Heart right ventricle (tissue), 16 donors: ENCODE results near the gene IRF2BPL. TPM values are rescaled to one million over a fixed set of nuclear protein-coding genes. Genes with fewer than 3 reads are reported as not detected.
A peak's percentile ranks its signal among the peaks of the same experiment; 100 is the strongest.

ENCODE experiments used
- ATAC-seq, 8 donors: fragments of 200-7000 bp; cut with Tn5 transposase; one replicate each; pipeline ENCODE4 v1.9.1; 2020; ENCODE audit warnings: mild to moderate bottlenecking in 8 of 8, moderate library complexity in 8 of 8, moderate number of reproducible peaks in 1 of 8
- DNase-seq, 2 donors: peaks; one replicate each; pipeline ENCODE4 v3.0.0-alpha.2; 2020
- H3K27ac ChIP-seq, 10 donors: fragments of 200-600 bp; sonication (generic) in 2 of 10; one replicate each; pipeline versions ENCODE4 v1.5.0 to v1.8.0; 2020 to 2022; ENCODE audit warnings: mild to moderate bottlenecking in 3 of 10
- H3K27me3 ChIP-seq, 7 donors: fragments of 200-600 bp; one replicate each; pipeline ENCODE4 v1.8.0; 2021 to 2022; ENCODE audit warnings: mild to moderate bottlenecking in 2 of 7
- H3K36me3 ChIP-seq, 9 donors: fragments of 200-600 bp; sonication (generic) in 1 of 9; one replicate each; pipeline versions ENCODE4 v1.5.0 to v1.8.0; 2020 to 2022; ENCODE audit warnings: mild to moderate bottlenecking in 2 of 9
- H3K4me1 ChIP-seq, 9 donors: fragments of 200-600 bp; sonication (generic) in 1 of 9; one replicate each; pipeline versions ENCODE4 v1.5.0 to v1.8.0; 2020 to 2022; ENCODE audit warnings: mild to moderate bottlenecking in 4 of 9
- H3K4me3 ChIP-seq, 10 donors: fragments of 200-600 bp; sonication (generic) in 2 of 10; one replicate each; pipeline versions ENCODE4 v1.5.0 to v1.8.0; 2020 to 2022; ENCODE audit warnings: mild to moderate bottlenecking in 7 of 10, moderate library complexity in 2 of 10
- H3K9me3 ChIP-seq, 11 donors: fragments of 200-600 bp in 10 of 11; sonication (generic) in 2 of 11; one replicate each; pipeline versions ENCODE4 v1.5.0 to v1.8.0; 2013 to 2022; ENCODE audit warnings: mild to moderate bottlenecking in 2 of 11, control low read depth in 1 of 11, moderate library complexity in 1 of 11
- WGBS, 2 donors: extraction: QIAGEN DNeasy Blood & Tissue Kit; methylation state at CpG; one replicate each; pipeline ENCODE4 v1.1.7; 2013; ENCODE audit warnings: inconsistent platforms in 1 of 2; 5-methylcytosine and 5-hydroxymethylcytosine counted together
- intact Hi-C, 10 donors: fragments of 100-400 bp; cut with DNase I; formaldehyde crosslinking; loops; one replicate each; pipeline versions ENCODE4 v1.11.1 to v1.14.2; 2022
- polyA plus RNA-seq, 2 donors: library from polyadenylated mRNA; stranded (reverse); fragments of 200-250 nt; gene quantifications; one replicate each; pipeline ENCODE4 v1.2.3, GENCODE V29; 2013
- total RNA-seq, 10 donors: library from RNA; stranded (reverse); fragmentation: NEBNext Ultra II Directional in 3 of 10; extraction: Animal tissue kit (Norgen Biotek cat#: 25700) in 3 of 10; gene quantifications; one replicate each; pipeline versions ENCODE4 v1.2.1 to v1.2.4, GENCODE V29; 2021 to 2023
- TF ChIP-seq, protein P1 (sequence below), 9 donors: fragments of 200-600 bp; sonication (generic) in 2 of 9; IDR thresholded peaks; one replicate each; pipeline versions ENCODE4 v1.5.0 to v1.8.0; 2021 to 2022; ENCODE audit warnings: antibody characterized with exemption in 9 of 9, mild to moderate bottlenecking in 5 of 9, moderate library complexity in 1 of 9
- donor health status: Arrhythmogenic right ventricular cardiomyopathy.
- donor health status: ischemic (EF 13 %, LVEDD 7.1; RV severe dilation, severe dysfunction).
- donor health status: healthy with polysubstance abuse.
- donor health status: DM: no; HTN: yes; CAD: no.
- donor health status: DM: no; HTN: no; CAD: no.
- donor health status: ischemic (EF 25% LVEDD 6.9; RV normal size, moderate dysfunction).
- donor health status: ischemic (EF 25% LVEDD 5.7; RV mildly dilated, moderate dysfunction).
- donor health status: healthy.
- donor health status: DM: yes; HTN: yes; CAD: no.
- donor health status: Ischemic cardiomyopathy.
- donor health status: ischemic (EF 35%, LVEDD 5.7; RV mildly dilated, moderate dysfunction).
- donor health status: nonischemic (EF 11% LVEDD 7.7; RV severe dilation, severe dysfunction).
- donor health status: DM: yes; HTN: yes; CAD: no.
- donor health status: PGD.
- donor health status: ischemic (EF 29% LVEDD 5.4; RV normal size, mild dysfunction).
- donor health status: nonischemic (EF 23%, LVEDD 6.1; RV moderate dilation, normal function).

The IRF2BPL gene
- total and polyA plus RNA-seq, 12 donors, result 6.6 to 66.6 (median 34.7) TPM

DNA sequence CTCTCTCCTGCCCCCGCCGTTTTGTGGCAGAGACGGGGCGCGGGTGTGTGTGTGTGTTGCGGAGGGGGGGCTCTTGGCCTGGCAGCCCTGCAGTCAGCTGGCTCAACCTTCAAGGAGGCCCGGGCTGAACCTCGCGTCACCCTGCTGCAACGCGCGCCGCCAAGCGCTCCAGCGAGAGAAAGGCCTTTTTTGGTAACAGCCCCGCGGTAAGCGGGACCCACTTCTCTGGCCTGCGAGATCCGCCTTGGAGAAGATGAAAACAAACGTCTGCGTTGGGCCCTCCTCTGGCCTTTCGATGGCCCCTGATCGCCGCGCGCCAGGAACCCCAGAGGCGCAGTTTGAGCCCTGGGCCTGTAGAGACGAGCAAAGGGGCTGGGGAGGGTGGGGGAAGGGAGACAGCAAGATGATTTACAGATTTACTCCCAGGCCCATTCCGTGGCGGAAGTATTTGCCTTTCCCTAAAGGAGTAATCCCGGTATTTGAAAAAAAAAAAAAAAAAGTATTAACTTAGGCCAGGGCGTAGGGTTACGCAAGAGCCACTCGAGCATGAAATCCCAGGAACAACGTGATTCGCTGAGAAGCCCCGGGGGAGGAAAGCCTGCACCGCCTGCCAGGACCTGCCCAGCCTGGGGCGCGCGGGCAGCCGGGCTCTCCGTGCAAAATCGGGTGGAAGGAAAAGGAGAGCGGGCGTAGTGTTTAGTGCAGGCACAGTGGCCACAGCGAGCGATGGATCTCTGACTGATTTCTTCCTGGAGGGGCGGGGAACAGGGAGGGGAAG lies 4.5 kb upstream of the IRF2BPL start:
- H3K36me3 ChIP-seq, result no peaks in the 10 kb centered on the region
- no peaks in the 10 kb centered on the region for H3K27me3 ChIP-seq
- H3K4me1 ChIP-seq, result peaks cover 24 to 86% (median 73%) of the 10 kb centered on the region in 9 donors
- H3K4me3 ChIP-seq, result peak overlapping the region; percentile 42 to 69 (median 62)
- H3K9me3 ChIP-seq, result no peaks in the 10 kb centered on the region
- WGBS, 2 donors, result 1 to 2% methylated on average over 50 of the region's 50 CpGs
- intact Hi-C loops, result no loop called here
- peak; percentile 62 to 85 (median 72) for ATAC-seq
- TF ChIP-seq, protein P1, sequence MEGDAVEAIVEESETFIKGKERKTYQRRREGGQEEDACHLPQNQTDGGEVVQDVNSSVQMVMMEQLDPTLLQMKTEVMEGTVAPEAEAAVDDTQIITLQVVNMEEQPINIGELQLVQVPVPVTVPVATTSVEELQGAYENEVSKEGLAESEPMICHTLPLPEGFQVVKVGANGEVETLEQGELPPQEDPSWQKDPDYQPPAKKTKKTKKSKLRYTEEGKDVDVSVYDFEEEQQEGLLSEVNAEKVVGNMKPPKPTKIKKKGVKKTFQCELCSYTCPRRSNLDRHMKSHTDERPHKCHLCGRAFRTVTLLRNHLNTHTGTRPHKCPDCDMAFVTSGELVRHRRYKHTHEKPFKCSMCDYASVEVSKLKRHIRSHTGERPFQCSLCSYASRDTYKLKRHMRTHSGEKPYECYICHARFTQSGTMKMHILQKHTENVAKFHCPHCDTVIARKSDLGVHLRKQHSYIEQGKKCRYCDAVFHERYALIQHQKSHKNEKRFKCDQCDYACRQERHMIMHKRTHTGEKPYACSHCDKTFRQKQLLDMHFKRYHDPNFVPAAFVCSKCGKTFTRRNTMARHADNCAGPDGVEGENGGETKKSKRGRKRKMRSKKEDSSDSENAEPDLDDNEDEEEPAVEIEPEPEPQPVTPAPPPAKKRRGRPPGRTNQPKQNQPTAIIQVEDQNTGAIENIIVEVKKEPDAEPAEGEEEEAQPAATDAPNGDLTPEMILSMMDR (IDR thresholded peaks at IDR 0.05), result peak in 4 of 9 donors; percentile 16 to 28 (median 28)
- DNase-seq, result peak; percentile 92 to 93
- H3K27ac ChIP-seq, result peak overlapping the region; percentile 99 to 100 (median 100)

DNA sequence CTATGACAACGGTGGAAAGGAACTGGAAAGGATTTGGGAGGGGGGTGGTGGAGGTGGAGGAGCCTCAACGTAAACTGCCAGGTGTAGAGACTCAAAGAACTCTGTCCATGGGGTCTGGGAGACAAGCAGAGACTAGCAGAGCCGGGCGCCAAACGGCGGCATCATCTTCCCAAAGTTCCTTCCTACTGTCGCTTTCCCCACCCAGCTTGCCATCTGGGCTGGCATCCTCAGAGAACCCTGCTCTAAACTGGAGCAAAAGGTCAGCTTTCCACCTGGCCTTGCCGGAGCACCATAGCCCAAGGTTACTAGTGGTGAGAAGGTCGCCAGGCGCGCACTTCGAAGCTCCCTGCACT lies 4.0 kb upstream of the IRF2BPL start:
- Histone ChIP-seq H3K36me3 (no peaks in the 10 kb centered on the region), H3K4me1 (peaks cover 22 to 80% (median 67%) of the 10 kb centered on the region in 9 donors), H3K27me3 (no peaks in the 10 kb centered on the region), H3K27ac (peak overlapping the region; percentile 99 to 100 (median 100)), H3K9me3 (no peaks in the 10 kb centered on the region), H3K4me3 (peak overlapping the region in 9 of 10 donors; percentile 47 to 69 (median 63))
- intact Hi-C loops, result no loop called here
- no peak for ATAC-seq
- WGBS, 2 donors, result 14 to 15% methylated on average over 12 of the region's 12 CpGs
- TF ChIP-seq, protein P1 (IDR thresholded peaks at IDR 0.05), result no peak
- no peak for DNase-seq

DNA sequence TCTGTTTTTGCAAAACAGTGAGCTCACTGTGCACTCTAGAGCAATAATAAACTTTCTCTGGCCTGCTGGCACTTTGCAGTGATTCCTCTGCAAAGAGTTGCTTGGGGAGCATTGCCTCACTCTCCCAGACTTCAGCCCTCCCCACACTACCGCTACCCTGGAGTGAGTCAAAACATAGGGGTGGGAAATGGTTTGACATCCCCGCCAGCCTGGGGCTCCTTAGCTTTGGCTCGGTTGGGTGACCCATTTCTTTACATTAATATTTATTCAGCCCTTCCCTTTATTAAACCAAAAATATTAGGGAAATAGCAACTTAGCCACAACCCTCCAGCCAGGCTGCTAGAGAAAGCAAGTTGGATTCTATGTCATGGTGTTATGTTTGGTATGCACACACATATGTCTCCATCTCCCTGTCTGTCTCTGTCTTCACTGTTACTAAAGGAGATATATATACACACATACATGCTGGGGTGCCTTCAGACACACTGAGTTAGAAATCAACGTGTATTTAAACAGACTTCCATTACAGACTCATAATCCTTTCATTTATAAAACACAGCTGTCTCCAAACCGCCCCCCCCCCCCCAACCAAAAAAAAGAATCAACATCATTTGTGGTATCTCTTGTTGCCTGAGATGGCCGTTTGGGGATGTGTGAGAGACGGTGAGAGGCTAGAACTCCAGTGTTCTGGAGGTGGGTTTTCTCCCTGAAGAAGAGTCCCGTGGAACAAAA lies 3.4 kb upstream of the IRF2BPL start:
- Histone ChIP-seq H3K27ac (peak overlapping the region; percentile 99 to 100 (median 100)), H3K36me3 (no peaks in the 10 kb centered on the region), H3K4me3 (peak overlapping the region in 3 of 10 donors; percentile 63 to 66 (median 66)), H3K27me3 (no peaks in the 10 kb centered on the region), H3K4me1 (peaks cover 22 to 75% (median 62%) of the 10 kb centered on the region in 9 donors), H3K9me3 (no peaks in the 10 kb centered on the region)
- ATAC-seq (no peak), DNase-seq (peak in 1 of 2 donors; percentile 38)
- intact Hi-C loops, result no loop called here
- TF ChIP-seq, protein P1 (IDR thresholded peaks at IDR 0.05), result no peak
- 30 to 32% methylated on average over 8 of the region's 8 CpGs for WGBS, 2 donors
